ENCODE results near the gene GMEB1. TPM values are rescaled to one million over a fixed set of nuclear protein-coding genes. Genes with fewer than 3 reads are reported as not detected.
"Not testable (repeated sequence)": the region's sequence is repeated elsewhere in the genome, so short reads cannot be mapped to it uniquely, and the experiment has no call there.

Gene GMEB1, protein sequence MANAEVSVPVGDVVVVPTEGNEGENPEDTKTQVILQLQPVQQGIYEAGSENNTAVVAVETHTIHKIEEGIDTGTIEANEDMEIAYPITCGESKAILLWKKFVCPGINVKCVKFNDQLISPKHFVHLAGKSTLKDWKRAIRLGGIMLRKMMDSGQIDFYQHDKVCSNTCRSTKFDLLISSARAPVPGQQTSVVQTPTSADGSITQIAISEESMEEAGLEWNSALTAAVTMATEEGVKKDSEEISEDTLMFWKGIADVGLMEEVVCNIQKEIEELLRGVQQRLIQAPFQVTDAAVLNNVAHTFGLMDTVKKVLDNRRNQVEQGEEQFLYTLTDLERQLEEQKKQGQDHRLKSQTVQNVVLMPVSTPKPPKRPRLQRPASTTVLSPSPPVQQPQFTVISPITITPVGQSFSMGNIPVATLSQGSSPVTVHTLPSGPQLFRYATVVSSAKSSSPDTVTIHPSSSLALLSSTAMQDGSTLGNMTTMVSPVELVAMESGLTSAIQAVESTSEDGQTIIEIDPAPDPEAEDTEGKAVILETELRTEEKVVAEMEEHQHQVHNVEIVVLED
- polyA plus RNA-seq (ENCODE audit: insufficient read length in 12 of 12) = 10 to 100 TPM in 7 of 12 donors, 1 to 10 TPM in 4, not detected in 1; 5.2 to 15.2 (median 10.4) TPM
- long read RNA-seq, donor 1, full-length matches to known transcripts = 4 of 4 reads
- long read RNA-seq, donor 1, partial matches to known transcripts = 0 of 4 reads
- long read RNA-seq, donor 1, other reads (novel, unspliced or antisense) = 0 of 4 reads
- long read RNA-seq, donor 2, full-length matches to known transcripts = 1 of 1 reads
- long read RNA-seq, donor 2, partial matches to known transcripts = 0 of 1 reads
- long read RNA-seq, donor 2, other reads (novel, unspliced or antisense) = 0 of 1 reads
- long read RNA-seq, donor 3, full-length matches to known transcripts = 1 of 1 reads
- long read RNA-seq, donor 3, partial matches to known transcripts = 0 of 1 reads
- long read RNA-seq, donor 3, other reads (novel, unspliced or antisense) = 0 of 1 reads
- long read RNA-seq, donor 4, full-length matches to known transcripts = 1 of 1 reads
- long read RNA-seq, donor 4, partial matches to known transcripts = 0 of 1 reads
- long read RNA-seq, donor 4, other reads (novel, unspliced or antisense) = 0 of 1 reads
- long read RNA-seq, donor 5, full-length matches to known transcripts = 1 of 1 reads
- long read RNA-seq, donor 5, partial matches to known transcripts = 0 of 1 reads
- long read RNA-seq, donor 5, other reads (novel, unspliced or antisense) = 0 of 1 reads
- long read RNA-seq, donor 6, full-length matches to known transcripts = 2 of 2 reads
- long read RNA-seq, donor 6, partial matches to known transcripts = 0 of 2 reads
- long read RNA-seq, donor 6, other reads (novel, unspliced or antisense) = 0 of 2 reads
- long read RNA-seq, donor 7 = 0 reads
- long read RNA-seq, donor 8, full-length matches to known transcripts = 2 of 2 reads
- long read RNA-seq, donor 8, partial matches to known transcripts = 0 of 2 reads
- long read RNA-seq, donor 8, other reads (novel, unspliced or antisense) = 0 of 2 reads
- long read RNA-seq, donor 9 = 0 reads
- long read RNA-seq, donor 10, full-length matches to known transcripts = 2 of 2 reads
- long read RNA-seq, donor 10, partial matches to known transcripts = 0 of 2 reads
- long read RNA-seq, donor 10, other reads (novel, unspliced or antisense) = 0 of 2 reads
- long read RNA-seq, donor 11, full-length matches to known transcripts = 1 of 1 reads
- long read RNA-seq, donor 11, partial matches to known transcripts = 0 of 1 reads
- long read RNA-seq, donor 11, other reads (novel, unspliced or antisense) = 0 of 1 reads

DNA sequence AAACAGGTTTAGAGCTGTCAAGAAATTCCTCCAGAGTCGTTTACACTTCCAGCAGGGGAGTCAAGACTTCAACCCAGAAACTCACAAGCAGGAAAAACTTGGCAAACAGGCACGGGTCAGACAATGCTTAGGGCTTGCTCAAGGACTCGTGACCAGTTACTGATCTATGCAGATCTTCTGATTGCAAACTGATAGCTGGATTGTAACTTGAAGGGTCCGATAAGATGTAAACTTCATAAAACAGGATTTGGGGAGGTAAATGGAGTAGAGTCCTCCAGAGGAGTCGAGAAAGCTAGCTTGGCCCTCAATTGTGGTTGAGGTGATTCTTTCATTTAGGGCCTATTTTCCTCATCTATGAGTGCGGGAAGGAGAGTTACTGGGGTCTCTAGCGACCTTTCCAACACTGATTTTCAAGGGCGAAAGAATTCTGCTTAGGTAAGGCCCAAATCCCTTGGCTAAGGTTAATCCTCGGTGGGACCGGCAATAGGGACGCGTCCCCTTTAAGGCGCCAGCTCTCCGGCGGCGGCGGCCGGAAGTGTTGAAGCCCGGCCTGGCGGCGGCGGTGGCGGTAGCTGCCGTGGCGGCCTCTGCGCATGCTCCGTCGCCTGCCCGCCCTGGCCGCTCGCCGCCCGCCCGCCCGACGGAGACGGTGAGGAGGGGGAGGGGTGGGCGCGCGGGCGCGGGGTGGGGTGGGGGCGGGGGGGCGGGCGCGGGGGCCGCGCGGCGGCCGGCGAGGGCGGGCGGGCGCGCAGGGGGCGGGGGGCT lies at the start of gene GMEB1:
Gene GMEB1, plus strand, starts transcription at position 594 of the 765 bp plus-strand sequence. CDS start 14,829 bp downstream, outside the sequence.
- peak; percentile 86 for DNase-seq

DNA sequence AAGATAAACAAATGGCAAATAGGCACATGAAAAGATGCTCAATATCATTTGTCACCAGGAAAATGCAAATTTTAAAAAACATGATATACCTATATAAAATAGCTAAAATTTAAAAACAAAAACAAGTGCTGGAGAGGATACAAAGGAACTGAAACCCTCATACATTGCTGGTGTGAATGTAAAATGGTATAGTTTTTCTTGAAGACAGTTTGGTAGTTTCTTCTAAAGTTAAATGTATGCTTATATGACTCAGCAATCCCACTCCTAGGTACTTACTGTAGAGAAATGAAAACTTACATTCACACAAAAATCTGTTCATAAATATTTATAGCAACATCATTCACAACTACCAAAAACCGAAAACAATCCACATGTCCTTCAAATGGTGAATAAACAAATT lies 36.9 kb upstream of the GMEB1 start:
- DNase-seq = no peak

DNA sequence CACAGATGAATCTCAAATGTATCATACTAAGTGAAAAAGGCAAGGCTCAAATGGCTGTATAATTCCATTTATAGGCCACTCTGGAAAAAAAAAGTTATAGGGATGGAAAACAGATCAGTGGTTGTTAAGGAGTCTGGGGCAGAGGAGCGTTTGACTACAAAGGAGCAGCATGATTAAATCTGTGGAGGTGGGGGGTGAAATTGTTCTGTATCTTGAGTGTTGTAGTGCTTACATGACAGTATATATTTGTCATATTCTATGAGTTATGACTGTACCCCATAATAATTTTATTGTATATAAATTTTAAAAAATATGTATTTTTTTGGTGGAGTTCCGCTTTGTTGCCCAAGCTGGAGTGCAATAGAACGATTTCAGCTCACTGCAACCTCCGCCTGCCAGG lies 36.0 kb upstream of the GMEB1 start:
- no peak for DNase-seq

DNA sequence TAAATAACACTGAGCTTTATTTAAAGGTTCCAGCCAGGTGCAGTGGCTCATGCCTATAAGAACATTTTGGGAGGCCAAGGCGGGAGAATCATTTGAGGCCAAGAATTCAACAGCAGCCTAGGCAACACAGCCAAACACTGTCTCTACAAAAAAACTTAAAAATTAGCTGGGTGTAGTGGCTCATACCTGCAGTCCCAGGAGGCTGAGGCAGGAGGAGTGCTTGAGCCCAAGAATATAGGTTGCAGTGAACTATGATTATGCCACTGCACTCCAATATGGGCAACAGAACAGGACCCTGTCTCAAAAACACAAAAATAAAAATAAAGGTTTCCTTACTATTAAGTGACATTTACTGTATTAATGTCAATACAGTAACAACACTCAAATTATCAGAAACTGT lies 27.8 kb upstream of the GMEB1 start:
- no peak for DNase-seq

DNA sequence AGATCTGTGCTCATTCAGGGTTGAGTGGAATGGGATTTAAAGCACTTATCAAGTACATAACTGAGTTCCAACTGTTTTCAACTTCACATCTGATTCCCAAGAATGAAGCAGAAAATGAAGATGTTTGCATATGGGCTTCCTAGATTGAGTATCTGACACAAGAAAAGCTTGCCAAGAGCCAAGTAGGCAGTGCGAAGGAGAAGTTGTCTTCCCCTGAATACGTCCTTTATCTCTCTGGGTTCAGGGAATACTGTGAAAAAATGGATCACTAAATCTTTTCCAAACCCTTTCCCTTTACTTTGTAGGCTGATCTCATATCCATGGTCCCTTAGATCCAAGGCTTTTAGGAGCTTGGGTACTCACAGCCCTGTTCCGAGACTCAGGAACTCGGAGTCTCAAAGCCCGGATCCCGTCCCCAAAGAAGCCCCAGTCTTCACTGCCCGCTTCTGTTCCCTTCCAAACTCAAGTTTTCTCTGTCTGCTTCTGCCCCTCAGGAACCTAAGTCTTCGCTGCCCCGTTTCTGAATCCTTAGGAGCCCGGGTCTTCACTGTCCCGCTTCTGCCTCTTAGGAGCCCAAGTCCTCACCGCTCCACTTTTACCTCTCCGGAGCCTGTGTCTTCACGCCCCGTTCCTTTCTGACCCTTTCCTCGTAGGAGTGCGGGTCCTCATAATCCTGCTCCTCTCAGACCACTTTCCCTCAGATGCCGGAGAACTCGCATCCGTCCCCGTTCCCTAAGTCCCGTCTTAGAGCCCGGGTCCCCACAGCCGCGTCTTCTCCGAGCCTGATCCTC lies 26.3 kb upstream of the GMEB1 start:
- DNase-seq = peak; percentile 11

DNA sequence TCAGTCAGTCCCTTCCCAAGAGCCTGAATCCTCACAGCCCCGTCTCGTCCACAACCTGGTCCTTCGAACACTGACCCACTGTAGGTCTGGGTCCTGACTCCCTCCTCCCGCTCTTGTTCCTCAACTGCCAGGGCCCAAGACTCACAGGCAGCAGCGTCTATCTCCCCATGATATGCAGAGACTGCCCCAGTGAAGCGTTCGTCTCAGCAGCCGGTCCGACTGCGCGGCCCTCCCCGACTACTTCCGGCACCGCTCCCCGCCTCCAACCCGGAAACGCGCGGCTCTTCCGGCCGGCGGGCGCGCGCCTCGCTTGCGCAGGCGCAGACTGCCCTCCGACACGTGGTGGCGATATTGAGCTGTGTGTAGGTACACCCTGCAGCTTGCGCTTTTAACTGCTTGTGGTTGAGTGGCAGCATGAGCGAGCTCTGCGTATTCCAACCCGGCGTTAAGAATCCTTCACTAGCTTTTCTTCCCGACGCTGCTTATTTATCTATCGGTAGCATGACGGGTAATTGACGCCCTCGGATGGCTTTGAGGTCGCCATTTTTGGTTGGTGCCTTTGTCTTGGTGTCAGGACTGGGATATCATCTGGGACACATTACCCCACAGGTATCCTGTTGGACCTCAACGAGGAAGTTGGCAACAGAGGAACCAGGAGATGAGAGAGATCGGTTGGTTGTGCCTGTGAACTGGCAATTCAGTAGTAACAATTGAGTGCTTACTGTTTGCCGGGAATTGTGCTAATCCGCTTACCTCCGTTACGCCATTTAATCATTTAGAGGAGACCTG lies 25.5 kb upstream of the GMEB1 start, which contains the start of gene TAF12:
Gene TAF12, minus strand, starts transcription at position 221 of the 789 bp plus-strand sequence. CDS start 20,986 bp downstream, outside the sequence.
- DNase-seq = peak; percentile 96

DNA sequence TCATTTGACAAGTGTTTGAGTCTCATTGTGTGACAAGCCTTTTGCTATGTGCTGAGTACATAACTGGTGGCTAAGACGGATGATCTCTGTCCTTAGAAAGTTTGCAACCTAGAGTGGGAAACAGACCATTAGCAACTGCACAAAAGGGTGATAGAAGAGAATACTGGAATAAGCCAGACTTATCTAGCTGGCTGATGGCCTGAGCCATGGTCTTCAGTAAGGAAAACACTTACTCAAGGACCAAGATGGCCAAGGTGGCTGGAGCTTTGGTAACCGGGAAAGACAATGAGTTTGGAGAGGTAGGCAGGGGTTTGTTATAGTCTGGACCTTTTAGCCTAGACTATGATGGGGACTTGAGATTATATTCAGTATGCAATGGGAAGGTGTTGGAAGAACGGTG lies 24.1 kb upstream of the GMEB1 start:
- DNase-seq = no peak

DNA sequence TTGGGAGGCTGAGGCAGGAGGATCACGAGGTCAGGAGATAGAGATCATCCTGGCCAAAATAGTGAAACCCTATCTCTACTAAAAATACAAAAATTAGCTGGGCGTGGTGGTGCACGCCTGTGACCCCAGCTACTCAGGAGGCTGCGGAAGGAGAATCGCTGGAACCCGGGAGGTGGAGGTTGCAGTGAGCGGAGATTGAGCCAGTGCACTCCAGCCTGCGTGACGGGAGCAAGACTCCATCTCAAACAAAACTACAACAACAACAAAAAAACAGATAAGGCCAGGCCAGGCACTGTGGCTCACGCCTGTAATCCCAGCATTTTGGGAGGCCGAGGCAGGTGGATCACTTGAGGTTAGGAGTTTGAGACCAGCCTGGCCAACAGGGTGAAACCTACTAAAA lies 23.2 kb upstream of the GMEB1 start:
- not testable (repeated sequence) for DNase-seq

DNA sequence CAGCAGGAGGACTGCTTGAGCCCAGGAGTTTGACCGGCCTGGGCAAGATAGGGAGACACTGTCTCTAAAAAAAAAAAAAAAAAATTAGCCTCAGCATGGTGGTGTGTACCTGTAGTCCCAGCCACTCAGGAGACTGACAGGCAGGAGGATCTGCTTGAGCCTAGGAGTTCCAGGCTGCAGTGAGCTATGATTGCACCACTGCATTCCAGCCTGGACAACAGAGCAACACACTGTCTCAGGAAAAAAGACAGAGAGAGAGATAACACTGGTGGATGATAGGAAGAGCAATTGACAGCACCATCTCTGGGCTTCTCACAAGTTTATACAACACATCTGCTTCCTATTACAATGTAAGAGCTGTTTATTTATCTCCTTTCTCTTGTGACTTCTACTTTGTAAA lies 22.5 kb upstream of the GMEB1 start:
- no peak for DNase-seq

DNA sequence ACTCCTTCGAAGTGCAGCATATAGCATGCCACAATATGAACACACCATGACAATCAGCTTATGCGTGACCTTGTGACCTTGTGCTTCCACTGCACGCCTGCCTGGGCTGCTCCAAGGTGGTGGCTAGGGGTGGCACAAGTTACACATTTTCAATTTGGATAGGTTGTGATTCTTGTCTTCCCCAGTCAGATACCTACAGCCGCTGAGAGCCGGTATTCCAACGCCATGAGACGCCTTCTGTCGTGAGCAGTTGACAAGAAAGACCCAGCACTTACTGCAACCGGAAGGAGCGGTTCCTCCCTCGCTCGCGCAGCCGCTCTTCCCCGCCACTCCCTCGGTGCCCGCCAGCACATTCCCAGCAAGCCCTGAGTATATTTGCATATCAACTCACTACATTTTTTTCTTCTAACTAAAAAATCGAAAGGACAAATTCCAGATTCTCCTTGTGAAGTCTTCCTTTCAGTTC lies 20.5 kb upstream of the GMEB1 start:
- DNase-seq = no peak

DNA sequence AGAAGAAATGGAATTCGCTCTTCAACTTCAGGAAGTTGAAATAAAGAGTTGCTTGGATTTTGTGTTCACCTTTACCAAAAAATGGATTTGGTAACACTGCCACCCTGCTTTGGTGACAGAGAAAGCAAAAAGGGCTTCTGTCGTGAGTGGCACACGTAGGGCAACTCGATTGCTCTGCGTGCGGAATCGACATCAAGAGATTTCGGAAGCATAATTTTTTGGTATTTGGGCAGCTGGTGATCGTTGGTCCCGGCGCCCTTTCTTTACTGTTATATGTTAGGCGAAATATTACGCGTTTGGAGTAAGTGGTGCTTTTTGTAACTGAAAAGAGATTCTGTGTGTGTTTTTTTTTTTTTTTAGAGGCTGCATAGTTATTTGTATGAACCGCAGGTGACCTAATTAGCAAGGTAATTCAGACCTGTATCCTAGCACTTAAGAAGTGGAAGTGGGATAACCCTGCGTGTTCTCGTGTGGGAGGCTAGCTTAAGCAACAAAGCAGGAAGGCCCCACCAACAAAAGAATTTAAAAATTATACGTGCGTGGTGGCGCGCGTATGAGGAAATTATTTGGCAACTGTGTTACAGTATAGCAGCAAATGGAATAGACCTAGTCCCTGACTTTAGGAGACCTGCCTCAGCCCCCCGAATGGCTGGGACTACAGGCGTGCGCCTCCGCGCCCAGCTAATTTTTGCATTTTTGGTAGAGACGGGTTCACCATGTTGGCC lies 19.9 kb upstream of the GMEB1 start, which contains the start of gene RNU11:
Gene RNU11, plus strand, starts transcription at position 127 of the 725 bp plus-strand sequence.
- DNase-seq = peak; percentile 95

DNA sequence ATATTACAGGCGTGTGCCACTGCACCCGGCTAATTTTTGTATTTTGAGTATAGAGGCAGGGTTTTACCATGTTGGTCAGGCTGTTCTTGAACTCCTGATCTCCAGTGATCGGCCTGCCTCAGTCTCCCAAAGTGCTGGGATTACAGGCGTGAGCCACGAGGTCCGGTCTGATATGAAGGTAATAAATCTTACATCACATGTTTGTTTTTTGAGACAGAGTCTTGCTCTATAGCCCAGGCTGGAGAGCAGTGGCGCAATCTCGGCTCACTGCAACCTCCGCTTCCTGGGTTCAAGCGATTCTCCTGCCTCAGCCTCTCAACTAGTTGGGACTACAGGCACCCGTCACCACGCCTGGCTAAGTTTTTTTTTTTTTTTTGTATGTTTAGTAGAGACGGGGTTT lies 15.5 kb upstream of the GMEB1 start:
- not testable (repeated sequence) for DNase-seq

DNA sequence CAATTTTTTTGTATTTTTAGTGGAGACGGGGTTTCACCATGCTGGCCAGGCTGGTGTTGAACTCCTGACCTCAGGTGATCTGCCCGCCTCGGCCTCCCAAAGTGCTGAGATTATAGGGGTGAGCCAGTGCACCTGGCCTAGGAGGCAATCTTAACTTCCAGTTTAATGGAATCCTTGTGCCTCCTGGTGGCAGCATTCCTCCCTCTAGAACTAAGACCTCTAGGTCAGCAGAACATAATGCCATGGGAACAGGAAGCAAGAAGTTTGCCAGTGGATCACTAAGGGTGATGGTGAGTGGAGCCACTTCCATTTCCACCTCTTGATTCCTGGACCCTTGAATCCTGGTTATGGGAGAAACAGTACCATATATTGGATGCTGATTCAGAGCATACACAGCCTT lies 14.7 kb upstream of the GMEB1 start:
- not testable (repeated sequence) for DNase-seq

DNA sequence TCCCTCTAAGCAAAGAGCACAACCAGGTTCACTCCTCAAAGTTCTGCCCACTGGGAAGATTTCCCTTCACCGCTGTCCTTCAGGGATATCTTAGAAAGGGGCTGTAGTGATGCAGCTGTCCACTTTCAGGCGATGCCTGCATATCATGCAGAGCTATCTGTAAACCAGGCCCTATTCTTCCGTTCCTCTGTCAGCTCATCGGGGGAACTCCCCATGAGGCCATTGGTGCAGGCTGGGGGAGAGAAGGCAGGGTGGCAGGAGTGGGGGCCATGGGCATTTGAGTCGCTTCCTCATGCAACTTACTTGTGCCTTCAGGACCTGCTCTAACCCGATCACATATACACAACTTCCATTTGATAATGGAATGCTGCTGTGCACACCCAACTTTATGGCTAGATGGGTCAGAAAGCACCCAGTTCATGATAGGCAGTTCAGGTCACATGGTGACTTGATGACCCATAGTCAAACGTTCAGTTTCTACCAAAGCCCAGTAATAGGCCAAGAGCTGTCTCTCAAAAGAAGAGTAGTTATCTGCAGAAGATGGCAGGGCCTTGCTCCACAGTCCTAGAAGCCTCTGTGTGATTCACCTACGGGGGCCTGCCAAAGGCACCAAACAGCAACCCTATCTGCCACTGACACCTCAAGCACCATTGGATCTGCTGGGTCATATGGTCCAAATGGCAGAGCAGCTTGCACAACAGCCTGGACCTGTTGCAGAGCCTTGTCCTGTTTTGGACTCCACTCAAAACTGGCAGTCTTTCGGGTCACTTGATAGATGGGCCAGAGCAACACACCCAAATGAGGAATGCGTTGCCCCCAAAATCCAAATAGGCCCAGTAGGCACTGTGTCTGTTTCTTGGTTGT lies 12.9 kb upstream of the GMEB1 start:
- DNase-seq = not testable (repeated sequence)

DNA sequence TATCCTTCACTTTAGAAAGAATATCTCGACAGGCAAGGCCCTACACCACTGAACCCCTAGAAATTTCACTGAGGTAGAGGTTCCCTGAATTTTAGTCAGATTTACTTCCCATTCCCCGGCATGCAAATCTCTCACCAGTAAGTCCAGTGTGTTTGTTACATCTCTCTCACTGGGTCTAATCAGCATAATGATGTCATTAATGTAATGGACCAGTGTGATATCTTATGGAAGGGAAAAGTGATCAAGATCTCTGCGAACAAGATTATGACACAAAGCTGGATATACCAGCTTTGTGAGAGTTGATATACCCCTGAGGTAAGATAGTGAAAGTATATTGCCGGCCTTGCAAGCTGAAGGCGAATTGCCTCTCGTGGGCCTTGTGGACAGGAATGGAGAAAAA lies 12.2 kb upstream of the GMEB1 start:
- DNase-seq = no peak

DNA sequence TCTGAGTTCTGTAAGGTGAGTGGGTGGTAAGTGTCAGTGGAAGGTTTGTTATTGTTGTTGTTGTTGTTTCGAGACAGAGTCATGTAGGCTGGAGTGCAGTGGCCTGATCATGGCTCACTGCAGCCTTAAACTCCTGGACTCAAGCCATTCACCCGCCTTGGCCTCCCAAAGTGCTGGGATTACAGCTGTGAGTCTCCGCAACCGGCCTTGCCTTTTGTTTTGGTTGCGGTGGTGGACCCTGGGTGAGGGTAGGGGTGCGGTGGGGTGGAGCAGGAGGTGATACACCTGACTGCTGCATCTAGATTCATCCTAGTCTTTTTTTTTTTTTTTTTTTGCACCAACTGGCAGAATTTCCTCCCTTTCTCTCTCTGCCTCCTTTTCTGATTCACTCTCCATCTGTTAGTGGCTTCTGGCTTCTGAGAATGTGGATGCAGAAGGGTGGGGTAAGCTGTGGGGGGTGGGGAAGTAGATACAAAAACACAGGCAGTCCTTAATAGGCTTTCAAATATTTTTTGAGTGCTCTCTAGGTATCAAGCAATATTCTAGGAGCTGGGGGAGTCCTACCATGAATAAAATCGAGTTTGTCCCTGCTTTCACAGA lies 4.6 kb upstream of the GMEB1 start:
- DNase-seq = no peak
